Neuronal stem cell (in vitro differentiated cells): ENCODE data around the gene IFT22.

Experiments used
- DNase-seq: peaks from one replicate; pipeline ENCODE4 v3.0.0-alpha.2; 2013; ENCODE audit warnings: low spot score
- H2AFZ ChIP-seq: one replicate; pipeline ENCODE4 v1.6.1; 2013; ENCODE audit warnings: mild to moderate bottlenecking, low read length, inconsistent platforms
- H2AK5ac ChIP-seq: 2 replicates; pipeline ENCODE4 v1.6.1; 2013; ENCODE audit warnings: low read depth, mild to moderate bottlenecking, inconsistent platforms, low read length, moderate library complexity, mixed read lengths
- H2BK120ac ChIP-seq: 2 replicates; pipeline ENCODE4 v1.6.1; 2013; ENCODE audit warnings: low read depth, mild to moderate bottlenecking, inconsistent platforms, low read length, moderate library complexity, mixed read lengths
- H2BK12ac ChIP-seq: one replicate; pipeline ENCODE4 v1.6.1; 2013; ENCODE audit warnings: low read length, inconsistent platforms
- H2BK15ac ChIP-seq: 2 replicates; pipeline ENCODE4 v1.6.1; 2013; ENCODE audit warnings: mild to moderate bottlenecking, low read length, inconsistent platforms, mixed read lengths
- H2BK5ac ChIP-seq: one replicate; pipeline ENCODE4 v1.6.1; 2013; ENCODE audit warnings: inconsistent platforms, mild to moderate bottlenecking, low read length, moderate library complexity
- H3K14ac ChIP-seq: one replicate; pipeline ENCODE4 v1.6.1; 2013; ENCODE audit warnings: low read length, inconsistent platforms
- H3K18ac ChIP-seq: 2 replicates; pipeline ENCODE4 v1.6.1; 2013; ENCODE audit warnings: low read length, inconsistent platforms
- H3K23ac ChIP-seq: 2 replicates; pipeline ENCODE4 v1.6.1; 2013; ENCODE audit warnings: low read depth, mild to moderate bottlenecking, mixed read lengths, low read length, inconsistent platforms; ENCODE audit not compliant: poor library complexity
- H3K27ac ChIP-seq: replicated peaks from 3 replicates; pipeline ENCODE4 v1.5.1; 2013; ENCODE audit warnings: low read length, inconsistent platforms
- H3K27me3 ChIP-seq, 3 experiments: 2 replicates each; pipeline ENCODE4 v1.6.1; 2013; ENCODE audit warnings: low read length in 3 of 3, mild to moderate bottlenecking in 2 of 3, inconsistent platforms in 1 of 3, low read depth in 1 of 3, mixed read lengths in 1 of 3, moderate library complexity in 1 of 3; ENCODE audit not compliant: control insufficient read depth in 3 of 3, insufficient read depth in 3 of 3
- H3K36me3 ChIP-seq, 2 donors: replicated peaks in 1 of 2; 2 replicates each; pipeline ENCODE4 v1.6.1; 2013; ENCODE audit warnings: low read length in 2 of 2; ENCODE audit not compliant: control insufficient read depth in 2 of 2, insufficient read depth in 2 of 2
- H3K4ac ChIP-seq: 2 replicates; pipeline ENCODE4 v1.6.1; 2013; ENCODE audit warnings: inconsistent platforms, mild to moderate bottlenecking, low read length, moderate library complexity
- H3K4me1 ChIP-seq, 2 donors: 1 replicate in 1 of 2; 2 replicates in 1 of 2; pipeline ENCODE4 v1.6.1; 2013; ENCODE audit warnings: low read length in 2 of 2, low read depth in 1 of 2; ENCODE audit not compliant: control insufficient read depth in 2 of 2, insufficient read depth in 1 of 2
- H3K4me2 ChIP-seq: one replicate; pipeline ENCODE4 v1.6.1; 2013; ENCODE audit warnings: mild to moderate bottlenecking, low read length, inconsistent platforms; ENCODE audit not compliant: insufficient read depth, poor library complexity, severe bottlenecking
- H3K4me3 ChIP-seq, 2 donors: 2 replicates each; pipeline ENCODE4 v1.5.1; 2013; ENCODE audit warnings: low read length in 2 of 2, mild to moderate bottlenecking in 2 of 2, inconsistent platforms in 1 of 2, moderate library complexity in 1 of 2
- H3K79me1 ChIP-seq: one replicate; pipeline ENCODE4 v1.6.1; 2013; ENCODE audit warnings: low read depth, mild to moderate bottlenecking, inconsistent platforms, low read length, moderate library complexity
- H3K9ac ChIP-seq: one replicate; pipeline ENCODE4 v1.6.1; 2013; ENCODE audit warnings: mild to moderate bottlenecking, low read depth, low read length, inconsistent platforms; ENCODE audit not compliant: poor library complexity
- H3K9me3 ChIP-seq, 2 donors: replicated peaks in 1 of 2; 2 replicates each; pipeline versions ENCODE3 to v1.6.1; 2013; ENCODE audit warnings: low read length in 2 of 2, mild to moderate bottlenecking in 2 of 2, inconsistent platforms in 1 of 2, low read depth in 1 of 2, mixed read lengths in 1 of 2, moderate library complexity in 1 of 2; ENCODE audit not compliant: control insufficient read depth in 2 of 2, insufficient read depth in 1 of 2
- H4K8ac ChIP-seq: one replicate; pipeline ENCODE4 v1.6.1; 2013; ENCODE audit warnings: low read depth, mild to moderate bottlenecking, inconsistent platforms, low read length, moderate library complexity
- H4K91ac ChIP-seq: one replicate; pipeline ENCODE4 v1.6.1; 2013; ENCODE audit warnings: low read length, low read depth, mild to moderate bottlenecking, inconsistent platforms; ENCODE audit not compliant: poor library complexity
- WGBS, 2 donors: extraction: QIAGEN DNeasy Blood & Tissue Kit; methylation state at CpG; one replicate each; pipeline ENCODE4 v1.1.7; 2013; ENCODE audit warnings: missing lambda C conversion rate in 2 of 2, mixed read lengths in 1 of 2; ENCODE audit not compliant: insufficient read length in 2 of 2, insufficient replicate concordance in 1 of 2; ENCODE audit errors: extremely low coverage in 2 of 2; 5-methylcytosine and 5-hydroxymethylcytosine counted together

The IFT22 gene

GRCh38 chr7:101299511-101300464, 21.8 kb downstream of the IFT22 start:
- no peak overlapping the region for H2BK120ac ChIP-seq
- peak overlapping the region; percentile 52 for H3K18ac ChIP-seq
- peaks cover 11 to 72% (median 39%) of the 10 kb centered on the region in 3 experiments for H3K27me3 ChIP-seq
- H2AK5ac ChIP-seq = no peak overlapping the region
- no peak overlapping the region for H4K91ac ChIP-seq
- H3K4ac ChIP-seq = no peak overlapping the region
- WGBS, 2 donors = no CpG with 5 or more reads among the region's 72 CpGs
- H4K8ac ChIP-seq = no peak overlapping the region
- H3K14ac ChIP-seq = no peak overlapping the region
- no peak overlapping the region for H2BK12ac ChIP-seq
- H3K4me1 ChIP-seq = no peaks in the 10 kb centered on the region
- peak overlapping the region in 1 of 2 donors; percentile 54 for H3K4me3 ChIP-seq
- H3K9ac ChIP-seq = no peak overlapping the region
- DNase-seq = no peak
- no peaks in the 10 kb centered on the region for H3K79me1 ChIP-seq
- H2AFZ ChIP-seq = peak overlapping the region; percentile 88
- peaks cover 14 to 40% of the 10 kb centered on the region in 2 donors for H3K9me3 ChIP-seq
- H3K23ac ChIP-seq = peak overlapping the region; percentile 2
- peak overlapping the region; percentile 22 for H3K4me2 ChIP-seq
- H2BK5ac ChIP-seq = no peak overlapping the region
- no peak overlapping the region for H2BK15ac ChIP-seq
- H3K36me3 ChIP-seq = no peaks in the 10 kb centered on the region
- H3K27ac ChIP-seq = no peak overlapping the region

GRCh38 chr7:101294832-101295121, 26.8 kb downstream of the IFT22 start:
- peaks cover 0 to 6% of the 10 kb centered on the region in 2 donors for H3K4me1 ChIP-seq
- H4K91ac ChIP-seq = no peak overlapping the region
- DNase-seq = no peak
- H3K9me3 ChIP-seq = no peaks in the 10 kb centered on the region
- H3K36me3 ChIP-seq = no peaks in the 10 kb centered on the region
- H2BK15ac ChIP-seq = no peak overlapping the region
- peaks cover 3 to 56% (median 24%) of the 10 kb centered on the region in 3 experiments for H3K27me3 ChIP-seq
- no peak overlapping the region for H3K14ac ChIP-seq
- H3K23ac ChIP-seq = no peak overlapping the region
- H3K4me3 ChIP-seq = no peak overlapping the region
- H3K4me2 ChIP-seq = no peak overlapping the region
- H3K4ac ChIP-seq = no peak overlapping the region
- no peak overlapping the region for H3K9ac ChIP-seq
- no peak overlapping the region for H3K18ac ChIP-seq
- no peak overlapping the region for H2BK12ac ChIP-seq
- no CpG with 5 or more reads among the region's 8 CpGs for WGBS, 2 donors
- H3K79me1 ChIP-seq = no peaks in the 10 kb centered on the region
- no peak overlapping the region for H2AFZ ChIP-seq
- H2BK5ac ChIP-seq = no peak overlapping the region
- no peak overlapping the region for H4K8ac ChIP-seq
- H3K27ac ChIP-seq = no peak overlapping the region
- no peak overlapping the region for H2BK120ac ChIP-seq
- no peak overlapping the region for H2AK5ac ChIP-seq

DNA sequence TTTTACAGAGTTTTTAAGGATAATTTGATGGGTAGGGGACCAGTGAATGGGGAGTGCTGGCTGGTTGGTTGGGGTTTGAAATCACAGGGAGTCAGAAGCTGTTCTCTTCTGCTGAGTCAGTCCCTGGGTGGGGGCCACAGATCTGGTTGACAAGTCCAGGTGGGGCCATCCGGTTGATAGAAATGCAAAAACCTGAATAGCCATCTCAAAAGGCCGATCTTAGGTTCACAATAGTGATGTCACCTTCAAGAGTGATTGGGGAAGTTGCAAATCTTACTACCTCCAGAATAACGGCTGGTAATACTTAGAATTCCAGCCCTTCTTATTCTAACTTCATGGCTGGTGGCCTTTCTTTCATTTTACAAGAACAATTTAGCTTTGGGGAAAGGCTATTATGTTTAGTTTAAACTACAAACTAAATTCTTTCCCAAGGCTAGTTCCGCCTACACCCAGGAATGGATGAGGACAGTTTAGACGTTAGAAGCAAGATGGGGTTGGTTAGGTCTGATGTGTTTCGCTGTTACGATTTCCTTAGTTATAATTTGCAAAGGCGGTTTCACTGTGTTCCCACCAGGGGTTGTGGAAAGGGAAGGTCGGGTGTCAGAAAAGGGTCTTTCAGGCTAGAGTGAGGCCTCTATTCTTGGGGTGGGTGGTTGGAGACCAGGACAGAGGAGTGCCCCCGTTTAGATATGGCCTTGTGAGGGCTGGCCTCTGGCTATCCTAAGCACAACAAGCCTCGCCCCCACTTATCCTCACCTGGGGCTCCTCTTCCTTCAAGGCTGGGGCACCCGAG, 27.4 kb downstream of the IFT22 start:
- no peaks in the 10 kb centered on the region for H3K79me1 ChIP-seq
- no peak overlapping the region for H4K91ac ChIP-seq
- no peak overlapping the region for H2BK5ac ChIP-seq
- no peak overlapping the region for H2AFZ ChIP-seq
- peaks cover 0 to 54% (median 18%) of the 10 kb centered on the region in 3 experiments for H3K27me3 ChIP-seq
- no peak for DNase-seq
- no peak overlapping the region for H4K8ac ChIP-seq
- no peak overlapping the region for H3K14ac ChIP-seq
- no peak overlapping the region for H2BK15ac ChIP-seq
- no peaks in the 10 kb centered on the region for H3K36me3 ChIP-seq
- peaks cover 0 to 6% of the 10 kb centered on the region in 2 donors for H3K4me1 ChIP-seq
- H3K4ac ChIP-seq = no peak overlapping the region
- H3K4me3 ChIP-seq = no peak overlapping the region
- H3K18ac ChIP-seq = no peak overlapping the region
- H3K23ac ChIP-seq = no peak overlapping the region
- H3K9ac ChIP-seq = no peak overlapping the region
- no peaks in the 10 kb centered on the region for H3K9me3 ChIP-seq
- H2AK5ac ChIP-seq = no peak overlapping the region
- H3K4me2 ChIP-seq = no peak overlapping the region
- H3K27ac ChIP-seq = no peak overlapping the region
- WGBS, 2 donors = no CpG with 5 or more reads among the region's 12 CpGs
- no peak overlapping the region for H2BK12ac ChIP-seq
- no peak overlapping the region for H2BK120ac ChIP-seq
